GM18526 (cell line): ENCODE data around the gene SHANK3.

ENCODE experiments used
- POLR2A ChIP-seq: IDR thresholded peaks from 3 replicates; pipeline ENCODE4 v1.6.1; 2011; ENCODE audit not compliant: insufficient read length; ENCODE audit errors: extremely low read depth

The SHANK3 gene

DNA sequence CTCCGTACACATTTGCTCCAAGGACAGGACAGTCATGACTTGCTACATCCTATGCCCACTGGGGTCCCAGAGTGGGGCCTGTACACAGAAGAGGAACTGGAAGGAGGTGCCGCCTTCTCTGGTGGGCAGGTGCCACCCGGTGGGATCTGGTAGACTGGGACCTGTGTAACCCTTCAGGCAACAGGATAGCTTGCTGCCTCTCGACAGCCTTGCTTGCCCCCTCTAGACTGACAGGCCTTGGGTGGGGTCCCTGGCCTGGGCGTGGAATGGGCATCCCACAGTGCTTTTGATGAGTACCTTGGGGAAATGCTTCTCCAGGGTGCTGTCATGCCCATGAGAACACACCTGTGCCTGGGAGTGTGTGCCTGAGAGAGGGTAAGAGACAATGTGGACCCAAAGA is 15.8 kb downstream of the SHANK3 start:
- TF ChIP-seq POLR2A = no peak

DNA sequence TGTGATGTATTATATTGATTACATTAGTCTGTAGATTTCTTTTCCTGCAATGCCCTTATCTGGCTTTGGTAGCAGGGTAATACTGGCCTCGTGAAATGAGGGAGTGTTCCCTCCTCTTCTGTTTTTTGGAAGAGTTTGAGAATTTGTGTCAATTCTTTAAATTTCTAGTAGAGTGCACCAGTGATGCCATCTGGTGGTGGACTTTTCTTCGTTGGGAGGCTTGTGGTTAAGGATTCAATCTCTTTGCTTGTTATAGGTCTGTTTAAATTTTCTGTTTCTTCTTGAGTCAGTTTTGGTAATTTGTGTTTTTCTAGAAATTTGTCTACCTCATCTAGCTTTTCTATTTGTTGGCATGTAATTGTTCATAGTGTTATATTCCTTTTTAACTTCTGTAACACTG is 18.9 kb downstream of the SHANK3 start:
- no peak for TF ChIP-seq POLR2A

DNA sequence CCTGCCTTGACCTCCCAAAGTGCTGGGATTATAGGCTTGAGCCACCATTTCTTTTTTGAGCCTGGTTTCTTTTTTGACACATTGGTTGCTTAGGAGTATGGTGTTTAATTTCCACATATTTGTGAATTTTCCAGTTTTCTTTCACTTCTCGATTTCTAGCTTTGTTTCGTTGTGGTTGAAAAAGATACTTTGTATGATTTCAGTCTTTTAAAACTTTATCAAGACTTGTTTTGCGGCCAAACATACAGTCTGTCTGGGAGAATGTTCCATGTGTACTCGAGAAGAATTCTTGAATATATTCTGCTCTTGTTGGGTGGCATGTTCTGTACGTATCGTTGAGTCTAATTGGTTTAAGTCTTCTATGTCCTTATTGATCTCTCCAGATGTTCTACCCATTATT is 20.8 kb downstream of the SHANK3 start:
- no peak for TF ChIP-seq POLR2A

DNA sequence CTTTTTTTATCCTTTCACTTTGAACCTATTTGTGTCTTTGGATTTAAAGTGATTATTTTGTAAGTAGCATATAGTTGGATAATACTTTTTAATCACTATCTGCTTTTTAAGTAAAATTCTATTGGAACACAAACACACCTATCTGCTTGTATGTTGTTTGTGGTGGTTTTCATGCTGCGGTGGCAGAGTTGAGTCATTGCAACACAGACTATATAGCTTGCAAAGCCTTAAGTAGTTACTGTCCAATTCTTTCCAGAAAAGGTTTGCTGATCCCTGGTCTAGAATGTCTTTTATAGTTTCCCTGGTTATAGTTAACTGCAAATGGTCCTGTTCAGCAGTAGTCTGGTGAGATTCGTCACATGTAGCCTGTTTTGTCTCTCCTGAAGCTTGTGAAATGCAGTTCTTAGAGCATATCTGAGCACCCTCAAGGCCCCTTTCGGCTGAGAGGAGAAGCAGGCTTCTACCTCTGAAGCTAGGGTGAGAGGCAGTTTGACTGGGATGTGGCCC is 21.5 kb downstream of the SHANK3 start:
- no peak for TF ChIP-seq POLR2A

DNA sequence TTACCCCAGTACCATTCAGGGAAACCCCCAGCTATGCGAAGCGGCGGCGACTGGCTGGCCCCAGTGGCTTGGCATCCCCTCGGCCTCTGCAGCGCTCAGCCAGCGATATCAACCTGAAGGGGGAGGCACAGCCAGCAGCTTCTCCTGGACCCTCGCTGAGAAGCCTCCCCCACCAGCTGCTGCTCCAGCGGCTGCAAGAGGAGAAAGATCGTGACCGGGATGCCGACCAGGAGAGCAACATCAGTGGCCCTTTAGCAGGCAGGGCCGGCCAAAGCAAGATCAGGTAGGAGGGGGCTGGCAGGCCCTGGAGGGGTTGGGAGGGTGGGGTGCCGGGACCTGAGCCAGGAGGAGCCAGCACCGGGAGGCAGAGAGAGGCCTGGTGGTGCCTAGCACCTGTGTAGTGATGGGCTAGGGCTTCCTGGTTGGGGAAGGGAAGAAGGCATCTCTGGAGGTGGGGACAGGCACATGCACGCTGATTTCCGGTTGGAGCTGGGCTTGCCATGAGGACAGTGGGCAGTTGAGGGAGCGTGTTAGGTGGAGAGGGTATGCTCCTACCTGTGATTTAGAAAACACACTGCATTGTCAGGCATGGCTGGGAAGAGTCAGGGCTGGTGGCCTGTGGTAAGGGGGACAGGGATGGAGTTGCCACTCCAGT is 22.3 kb downstream of the SHANK3 start:
- no peak for TF ChIP-seq POLR2A

DNA sequence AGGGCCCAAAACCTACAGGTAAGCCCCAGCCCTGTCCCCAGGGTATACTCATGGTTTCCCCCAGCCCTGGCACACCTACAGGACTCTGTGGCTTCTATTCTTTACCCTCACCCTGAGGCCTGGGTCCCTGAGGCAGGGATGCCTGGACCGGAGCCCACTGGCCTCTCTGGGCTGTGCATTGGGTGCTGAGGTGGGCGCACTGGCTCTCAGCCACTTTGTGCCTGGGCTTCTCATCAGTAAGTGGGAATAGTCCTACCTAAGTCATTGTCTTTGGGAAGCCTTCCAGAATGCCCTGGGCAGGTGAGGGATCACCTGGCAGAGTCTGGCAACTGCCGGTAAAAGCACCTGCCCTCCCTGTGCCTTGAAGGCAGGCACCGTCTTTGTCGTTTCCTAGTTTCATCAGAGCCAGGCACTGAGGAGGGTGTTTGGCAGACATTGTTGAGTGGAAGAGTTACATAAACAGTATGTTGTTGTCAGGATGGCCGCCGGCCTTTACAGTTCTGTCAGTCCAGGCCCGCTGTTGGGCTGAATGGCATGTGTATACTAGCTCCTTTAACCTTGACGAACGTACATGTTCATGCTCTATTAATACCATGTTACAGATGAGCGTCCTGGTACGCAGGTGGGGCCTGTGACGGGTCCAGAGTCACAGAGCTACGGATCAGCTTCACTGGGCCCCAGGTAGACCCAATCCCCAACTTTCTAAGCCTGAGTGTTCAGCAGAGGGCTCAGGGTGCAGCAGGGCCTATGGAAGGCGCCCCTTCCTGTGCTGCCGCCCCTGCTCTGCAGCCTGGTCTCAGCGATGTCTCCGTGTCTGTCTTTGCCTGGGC is 23.0 kb downstream of the SHANK3 start:
- TF ChIP-seq POLR2A = no peak

DNA sequence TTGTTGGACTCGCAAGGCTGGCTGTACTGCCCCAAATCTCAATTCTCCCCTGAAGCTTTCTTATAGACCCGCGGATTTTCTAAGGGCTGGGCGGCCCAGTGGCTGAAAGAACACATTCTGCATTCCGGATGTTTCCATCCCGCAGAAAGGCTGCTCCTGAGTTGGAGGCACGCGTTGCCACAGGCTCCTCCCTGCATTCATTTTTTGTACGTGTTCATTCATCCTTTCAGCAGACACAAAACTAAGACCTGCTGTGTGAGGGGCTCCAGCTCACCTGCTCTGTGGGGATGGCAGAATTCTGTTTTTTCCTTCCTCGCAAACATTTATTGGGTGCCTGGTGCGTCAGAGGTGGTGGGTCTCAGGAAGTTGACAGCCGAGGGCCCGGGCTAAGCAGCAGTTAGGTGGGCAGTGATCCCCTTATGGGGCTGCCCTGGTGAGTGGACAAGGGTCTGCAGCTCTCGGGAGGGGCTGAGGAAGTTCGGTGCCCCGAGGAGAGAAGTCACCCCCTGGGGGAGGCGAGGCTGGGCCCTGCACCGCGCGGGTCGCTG is 23.7 kb downstream of the SHANK3 start:
- no peak for TF ChIP-seq POLR2A

DNA sequence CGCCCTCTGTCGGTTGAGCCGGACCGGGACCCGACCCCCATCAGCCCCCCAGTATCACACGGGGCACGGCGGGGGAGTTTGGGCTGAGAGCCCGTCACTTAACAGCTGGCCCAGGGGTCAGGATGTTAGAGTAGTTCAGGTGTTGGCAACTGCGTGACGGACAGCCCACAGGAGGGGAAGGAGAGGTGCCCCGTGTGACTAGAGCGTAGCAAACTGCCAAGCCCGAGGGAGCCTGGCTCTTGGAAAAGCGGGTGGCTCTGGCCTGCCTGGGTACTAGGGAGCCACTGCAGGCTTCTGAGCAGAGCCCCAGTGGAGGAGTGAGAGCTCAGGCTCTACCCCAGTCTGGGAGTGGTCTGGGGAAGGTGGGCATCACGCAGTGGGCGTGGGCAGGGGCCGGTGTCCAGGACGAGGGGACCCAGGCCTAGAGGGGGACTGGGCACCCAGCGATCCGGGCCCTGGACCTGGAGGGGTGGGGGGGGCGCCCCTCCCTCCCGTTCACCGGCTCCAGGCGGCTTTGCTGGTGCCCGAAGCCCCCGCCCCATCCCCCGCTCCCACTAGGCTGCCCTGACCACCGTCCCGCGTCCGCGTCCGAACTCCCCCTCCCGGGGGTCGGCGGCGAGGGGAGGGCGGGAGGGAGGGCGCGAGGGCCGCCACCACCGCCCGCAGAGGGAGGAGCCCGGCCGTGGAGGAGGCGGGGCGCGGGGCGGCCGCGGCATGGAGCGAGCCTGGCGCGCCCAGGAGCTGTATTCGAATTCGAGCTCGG is 24.4 kb downstream of the SHANK3 start:
- no peak for TF ChIP-seq POLR2A

DNA sequence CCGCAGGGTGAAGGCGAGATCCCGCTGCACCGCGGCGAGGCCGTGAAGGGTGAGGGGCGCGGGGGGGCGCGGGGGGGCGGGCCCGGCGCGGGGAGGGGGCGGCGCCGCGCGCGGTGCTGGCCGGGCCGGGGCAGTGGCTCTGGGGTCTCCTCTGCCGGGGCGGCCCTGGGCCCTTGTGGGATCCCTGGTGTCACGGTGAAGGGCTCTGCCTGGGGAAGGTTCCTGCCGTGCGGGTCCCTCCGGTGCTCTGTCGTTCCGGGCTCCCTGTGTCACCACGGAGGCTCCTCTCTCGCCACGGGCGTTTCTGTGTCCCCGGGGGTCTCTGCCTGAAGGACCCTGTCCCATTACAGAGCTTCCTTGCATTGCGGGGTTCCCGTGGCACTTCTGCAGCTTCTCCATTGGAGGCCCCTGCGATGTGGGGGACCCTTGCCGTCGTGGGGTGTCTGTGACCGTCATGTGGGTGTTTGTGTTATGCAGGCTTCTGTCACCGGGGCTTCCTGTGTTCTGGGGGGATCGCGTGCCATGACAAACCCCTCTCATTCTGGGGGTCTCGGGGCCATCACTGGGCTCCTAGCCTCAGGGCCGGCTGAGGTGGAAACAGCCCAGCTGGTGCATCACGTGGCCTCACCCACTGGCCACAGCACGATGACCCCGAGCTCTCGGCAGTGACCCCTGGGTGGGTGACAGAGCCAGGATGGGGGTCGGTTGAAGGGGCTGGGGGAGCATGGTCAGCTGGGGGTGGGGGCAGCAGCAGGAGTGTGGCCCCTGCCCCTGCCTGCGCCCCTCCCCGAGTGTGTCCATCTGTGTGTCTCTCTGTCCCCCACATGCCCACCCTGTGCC is 25.3 kb downstream of the SHANK3 start:
- no peak for TF ChIP-seq POLR2A

DNA sequence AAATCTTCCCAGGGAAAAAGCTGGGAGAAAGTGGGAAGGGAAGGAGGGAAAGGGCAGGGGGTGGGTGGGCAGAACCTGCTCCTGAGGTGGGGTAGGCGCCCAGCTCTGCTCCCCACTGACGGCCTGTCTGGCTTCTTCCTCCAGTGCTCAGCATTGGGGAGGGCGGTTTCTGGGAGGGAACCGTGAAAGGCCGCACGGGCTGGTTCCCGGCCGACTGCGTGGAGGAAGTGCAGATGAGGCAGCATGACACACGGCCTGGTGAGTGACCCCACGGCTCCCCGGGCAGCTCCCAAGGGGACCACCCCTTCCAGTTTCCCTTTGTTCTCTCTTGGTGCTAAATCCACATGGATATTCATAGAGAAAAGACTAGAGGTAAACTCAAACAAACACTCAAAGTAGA is 25.9 kb downstream of the SHANK3 start:
- TF ChIP-seq POLR2A = no peak

DNA sequence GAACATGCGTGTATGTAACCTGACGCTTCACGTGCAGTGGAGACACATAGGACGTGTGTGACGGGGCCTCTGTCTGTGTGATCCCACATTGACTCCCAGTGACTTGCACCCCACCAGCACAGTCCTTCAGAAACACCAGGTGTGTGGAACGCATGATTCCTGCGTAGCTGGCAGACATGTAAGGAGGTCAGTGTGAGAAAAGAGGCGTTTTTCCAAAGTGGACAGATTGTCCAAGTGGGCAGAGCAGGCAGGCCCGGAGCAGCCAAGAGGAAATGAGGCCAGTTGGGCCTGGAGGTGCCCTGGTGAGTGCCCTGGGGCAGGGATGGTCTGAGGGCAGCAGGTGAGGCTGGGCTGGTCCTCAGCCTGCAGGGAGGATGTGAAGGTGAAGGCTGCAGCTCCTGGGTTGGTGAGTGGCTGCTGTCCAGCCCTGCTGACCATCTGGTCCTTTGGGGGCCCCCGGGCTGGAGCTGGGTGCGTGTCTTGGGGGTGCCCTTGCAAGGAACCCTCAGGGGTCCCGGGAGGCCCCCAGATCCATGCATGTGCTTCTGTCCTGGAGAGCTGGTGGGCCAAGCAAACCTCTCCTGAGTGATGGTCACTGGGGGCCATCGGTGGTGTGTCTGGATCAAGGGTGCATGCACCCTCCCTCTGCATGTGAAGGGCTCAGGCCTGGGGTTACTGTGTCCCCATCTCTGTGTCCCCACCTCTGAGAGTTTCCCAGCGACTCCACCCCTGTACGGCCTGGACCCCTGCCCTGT is 26.6 kb downstream of the SHANK3 start:
- no peak for TF ChIP-seq POLR2A

DNA sequence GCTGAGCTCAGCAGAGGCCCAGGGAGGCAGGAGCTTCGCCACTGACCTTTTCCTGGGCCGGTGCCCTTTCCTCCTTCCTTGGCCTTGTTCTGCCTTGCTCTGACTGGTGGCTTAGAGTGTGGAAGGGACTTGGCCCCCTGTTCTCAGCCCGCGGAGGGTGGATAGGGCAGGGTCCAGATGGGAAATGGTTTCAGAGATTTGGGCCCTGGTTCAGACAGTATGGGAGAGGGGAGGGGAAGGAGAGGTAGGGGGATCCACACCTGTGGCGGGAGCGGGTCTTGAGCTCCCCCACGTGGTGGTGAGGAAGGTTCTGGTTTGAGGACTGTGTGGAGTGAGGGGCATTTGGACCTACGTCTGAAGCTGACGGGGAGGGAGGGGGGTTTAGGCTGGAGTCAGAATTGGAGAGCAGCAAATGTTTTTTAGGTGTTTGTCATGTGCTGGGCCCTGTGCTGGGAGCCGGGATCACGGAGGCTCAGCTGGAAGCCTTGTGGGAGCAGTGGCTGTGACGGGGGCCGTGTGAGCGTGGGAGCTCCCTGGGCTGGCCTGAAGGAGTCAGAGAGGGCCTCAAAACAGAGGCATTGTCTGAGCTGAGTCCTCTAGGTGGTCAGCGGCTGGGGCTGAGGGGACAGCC is 27.2 kb downstream of the SHANK3 start:
- TF ChIP-seq POLR2A = no peak

DNA sequence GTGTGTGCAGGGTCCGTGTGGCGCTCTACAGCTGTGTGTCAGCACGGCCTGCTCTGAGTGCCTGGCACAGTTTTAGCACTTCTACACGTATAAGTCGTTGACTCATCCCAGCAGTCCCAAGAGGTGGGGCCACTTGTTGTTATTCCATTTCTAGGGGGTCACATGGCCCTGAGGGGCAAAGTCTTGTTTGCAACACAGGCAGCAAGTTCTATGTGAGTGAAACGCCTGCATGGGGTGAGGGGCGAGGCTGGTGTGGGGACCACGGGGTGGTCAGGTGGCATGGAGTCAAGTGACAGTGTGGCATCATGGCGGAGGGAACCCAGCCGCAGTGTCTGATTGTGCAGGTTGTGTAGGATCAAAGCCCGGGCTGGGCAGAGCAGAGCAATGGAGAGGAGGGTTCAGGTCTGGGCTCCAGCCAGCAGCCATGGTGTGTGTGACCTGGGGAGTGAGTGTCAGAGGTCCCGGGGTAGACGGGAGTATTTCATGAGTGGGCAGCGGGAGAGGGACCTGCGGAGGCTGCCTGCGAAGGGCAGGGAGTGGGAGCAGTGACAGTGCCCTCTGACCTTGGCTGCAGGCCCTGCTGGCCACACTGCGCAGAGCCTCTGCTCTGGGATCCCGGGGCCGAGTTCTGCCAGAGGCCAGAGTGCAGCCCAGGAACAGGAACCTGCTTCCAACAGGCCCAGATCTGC is 27.9 kb downstream of the SHANK3 start:
- TF ChIP-seq POLR2A = no peak
